ENCODE results near the gene TRABD2B.

Gene TRABD2B

GRCh38 chr1:47844558-47844955, 152.6 kb downstream of the TRABD2B start:
- DNase-seq, result no peak
- intact Hi-C loops (cut with DNase I), result no loop called here

- intact Hi-C loops (cut with DNase I), result no loop called here
- peak in 1 of 42 donors; percentile 23 for DNase-seq
Observed at GRCh38 chr1:47843781-47844557, 153.2 kb downstream of the TRABD2B start.

- intact Hi-C loops (cut with DNase I), result no loop called here
- peak in 1 of 42 donors; percentile 1 for DNase-seq
Observed at GRCh38 chr1:47843059-47843458, 154.1 kb downstream of the TRABD2B start.

- intact Hi-C loops (cut with DNase I), result no loop called here
- DNase-seq, result peak in 1 of 42 donors; percentile 19
Observed at GRCh38 chr1:47842228-47842919, 154.8 kb downstream of the TRABD2B start.

GRCh38 chr1:47841356-47841755, 155.8 kb downstream of the TRABD2B start:
- no peak for DNase-seq
- intact Hi-C loops (cut with DNase I), result no loop called here

GRCh38 chr1:47840393-47841190, 156.6 kb downstream of the TRABD2B start:
- intact Hi-C loops (cut with DNase I), result no loop called here
- DNase-seq, result peak in 1 of 42 donors; percentile 20

GRCh38 chr1:47839433-47839760, 157.8 kb downstream of the TRABD2B start:
- intact Hi-C loops (cut with DNase I), result no loop called here

GRCh38 chr1:47838562-47839432, 158.4 kb downstream of the TRABD2B start:
- peak in 1 of 42 donors; percentile 11 for DNase-seq
- intact Hi-C loops (cut with DNase I), result no loop called here

More at GRCh38 chr1:47839433-47839760, 157.8 kb downstream of the TRABD2B start:
- DNase-seq, result peak in 1 of 42 donors; percentile 13

GRCh38 chr1:47837866-47838561, 159.2 kb downstream of the TRABD2B start:
- no peak for DNase-seq
- intact Hi-C loops (cut with DNase I), result no loop called here

GRCh38 chr1:47837056-47837830, 159.9 kb downstream of the TRABD2B start:
- intact Hi-C loops (cut with DNase I), result no loop called here
- DNase-seq, result no peak

- intact Hi-C loops (cut with DNase I), result no loop called here
- DNase-seq, result no peak
Observed at GRCh38 chr1:47835409-47835808, 161.8 kb downstream of the TRABD2B start.

- intact Hi-C loops (cut with DNase I), result no loop called here
- no peak for DNase-seq
Observed at GRCh38 chr1:47834326-47834725, 162.9 kb downstream of the TRABD2B start.

- DNase-seq, result no peak
- intact Hi-C loops (cut with DNase I), result no loop called here
Observed at GRCh38 chr1:47830641-47831333, 166.4 kb downstream of the TRABD2B start.

- intact Hi-C loops (cut with DNase I), result no loop called here
- no peak for DNase-seq
Observed at GRCh38 chr1:47830021-47830420, 167.2 kb downstream of the TRABD2B start.

GRCh38 chr1:47828978-47829377, 168.2 kb downstream of the TRABD2B start:
- no peak for DNase-seq
- intact Hi-C loops (cut with DNase I), result no loop called here

GRCh38 chr1:47827109-47827508, 170.1 kb downstream of the TRABD2B start:
- no peak for DNase-seq
- intact Hi-C loops (cut with DNase I), result no loop called here

GRCh38 chr1:47824716-47825115, 172.5 kb downstream of the TRABD2B start:
- intact Hi-C loops (cut with DNase I), result no loop called here
- no peak for DNase-seq

Data from head of caudate nucleus (tissue), 42 donors.